ENCODE data around the gene MTARC2. TPM values are rescaled to one million over a fixed set of nuclear protein-coding genes. Genes with fewer than 3 reads are reported as not detected.

Gene MTARC2
- total and polyA plus RNA-seq, 2 of the 4 experiments (the other 2 are of a cell fraction) = 0.36 to 2.6 TPM

DNA sequence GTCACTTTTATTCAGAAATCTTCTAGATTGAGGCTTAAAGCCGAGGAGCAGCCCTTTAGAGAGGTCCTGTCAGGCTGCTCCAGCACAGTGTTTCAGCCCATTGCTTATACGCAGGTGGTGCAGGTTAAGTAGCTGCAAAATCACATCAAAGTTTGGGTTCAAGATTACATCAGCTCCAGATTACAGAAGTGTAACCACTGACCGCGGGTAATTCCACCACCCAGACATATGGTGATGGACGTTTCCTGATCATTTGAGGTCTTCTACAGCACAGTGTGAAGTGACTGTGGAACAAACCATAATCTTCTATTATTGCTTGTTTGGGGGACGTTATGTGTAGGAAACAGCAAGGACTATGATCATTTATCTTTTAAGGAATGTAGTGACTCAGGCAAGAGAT is 46.1 kb upstream of the MTARC2 start:
- Histone ChIP-seq H2AK5ac (ENCODE audit: low read depth, low read length) (no peak overlapping the region), H2BK20ac (ENCODE audit: low read depth, low read length) (no peak overlapping the region), H2AK9ac (replicated peaks; ENCODE audit: low read depth, low read length, poor library complexity) (no peak overlapping the region), H4K5ac (ENCODE audit: low read depth, low read length) (no peak overlapping the region), H2BK5ac (ENCODE audit: low read depth, low read length, poor library complexity, severe bottlenecking) (no peak overlapping the region), H3K56ac (ENCODE audit: extremely low read depth, insufficient read depth, low read length) (no peak overlapping the region), H3K4me1 (ENCODE audit: control insufficient read depth, insufficient read depth, low read length) (no peaks in the 10 kb centered on the region), H4K91ac (ENCODE audit: insufficient read depth, low read depth, low read length) (no peak overlapping the region), H3K27ac (ENCODE audit: insufficient read depth, low read length) (no peak overlapping the region), H3K23ac (ENCODE audit: low read depth, low read length) (no peak overlapping the region), H3K27me3 (ENCODE audit: control insufficient read depth, insufficient read depth, low read length) (peaks cover 13% of the 10 kb centered on the region), H2BK15ac (ENCODE audit: low read depth, low read length) (no peak overlapping the region), H2BK120ac (ENCODE audit: low read depth, low read length) (no peak overlapping the region), H3K9ac (ENCODE audit: low read depth, low read length) (no peak overlapping the region), H3K36me3 (ENCODE audit: control insufficient read depth, insufficient read depth, low read length) (no peaks in the 10 kb centered on the region), H3K79me1 (ENCODE audit: low read depth in 1 of 2, low read length in 2 of 2) (no peaks in the 10 kb centered on the region), H4K8ac (ENCODE audit: low read depth in 2 of 2, low read length in 2 of 2) (no peak overlapping the region), H3K4ac (ENCODE audit: low read depth, low read length) (no peak overlapping the region), H4K20me1 (ENCODE audit: insufficient read depth, low read length) (no peaks in the 10 kb centered on the region), H3K9me1 (ENCODE audit: insufficient read depth, low read length) (no peaks in the 10 kb centered on the region; the same call in 1 of the 2 replicates), H3K9me3 (ENCODE audit: control insufficient read depth, insufficient read depth, low read length) (no peaks in the 10 kb centered on the region), H3K18ac (ENCODE audit: low read depth, low read length) (no peak overlapping the region), H3K4me3 (ENCODE audit: insufficient read depth, low read depth, low read length) (no peak overlapping the region), H2AFZ (replicated peaks; ENCODE audit: low read length, poor library complexity) (no peak overlapping the region), H3K14ac (replicated peaks; ENCODE audit: low read depth, low read length) (no peak overlapping the region), H3K4me2 (ENCODE audit: low read depth, low read length) (no peak overlapping the region)
- TF ChIP-seq CEBPB (IDR thresholded peaks at IDR 0.05; ENCODE audit: low read depth, low read length) = no peak
- no peak for TF ChIP-seq FOS (IDR thresholded peaks at IDR 0.05; ENCODE audit: low read depth, low read length)
- no peak for TF ChIP-seq SMC3 (IDR thresholded peaks at IDR 0.05; ENCODE audit: low read depth, low read length)
- TF ChIP-seq, protein P1, sequence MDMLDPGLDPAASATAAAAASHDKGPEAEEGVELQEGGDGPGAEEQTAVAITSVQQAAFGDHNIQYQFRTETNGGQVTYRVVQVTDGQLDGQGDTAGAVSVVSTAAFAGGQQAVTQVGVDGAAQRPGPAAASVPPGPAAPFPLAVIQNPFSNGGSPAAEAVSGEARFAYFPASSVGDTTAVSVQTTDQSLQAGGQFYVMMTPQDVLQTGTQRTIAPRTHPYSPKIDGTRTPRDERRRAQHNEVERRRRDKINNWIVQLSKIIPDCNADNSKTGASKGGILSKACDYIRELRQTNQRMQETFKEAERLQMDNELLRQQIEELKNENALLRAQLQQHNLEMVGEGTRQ (IDR thresholded peaks at IDR 0.05; ENCODE audit: low read depth, low read length) = no peak
- TF ChIP-seq POLR2A (IDR thresholded peaks at IDR 0.05; ENCODE audit: low read depth, low read length) = no peak
- no peak for TF ChIP-seq MAZ (IDR thresholded peaks at IDR 0.05; ENCODE audit: borderline replicate concordance, low read depth, low read length)
- TF ChIP-seq MAFK (IDR thresholded peaks at IDR 0.05; ENCODE audit: low read depth, low read length) = no peak
- POLR2A ChIA-PET (ENCODE audit: unreplicated experiment) = no interaction called here
- WGBS, 2 experiments (ENCODE audit: extremely low coverage in 2 of 2, insufficient read length in 1 of 2) = no CpG with 5 or more reads among the region's 6 CpGs
- CTCF ChIA-PET = no interaction called here
- in situ Hi-C loops (cut with MboI; ENCODE audit: low sequenced_read_pairs) (no loop called here), dilution Hi-C loops (cut with HindIII; ENCODE audit: low sequenced_read_pairs, unreplicated experiment) (no loop called here), intact Hi-C loops (cut with micrococcal nuclease) (no loop called here)
- no peak for DNase-seq
- BruUV-seq (replicated peaks) = no TSS peak
- ATAC-seq (ENCODE audit: low read depth) = no peak
